Peyer's patch (tissue), 4 donors: ENCODE measurements around the gene SRPK3.

ENCODE experiments used
- POLR2A ChIP-seq, 2 donors: fragments of 450-650 bp; IDR thresholded peaks; one replicate each; pipeline ENCODE4 v1.5.1; 2017; ENCODE audit warnings: antibody characterized with exemption in 2 of 2, mild to moderate bottlenecking in 2 of 2, moderate library complexity in 2 of 2
- TF ChIP-seq, protein P1 (sequence below), 6 experiments: fragments of 450-650 bp in 4 of 6; fragments of 200-600 bp in 2 of 6; sonication (generic) in 1 of 6; IDR thresholded peaks; one replicate each; pipeline ENCODE4 v1.5.1; 2017 to 2019; ENCODE audit warnings: antibody characterized with exemption in 6 of 6, mild to moderate bottlenecking in 3 of 6, moderate library complexity in 1 of 6

GRCh38 chrX:153778684-153779101 is 2.1 kb upstream of the SRPK3 start:
- TF ChIP-seq, protein P1, sequence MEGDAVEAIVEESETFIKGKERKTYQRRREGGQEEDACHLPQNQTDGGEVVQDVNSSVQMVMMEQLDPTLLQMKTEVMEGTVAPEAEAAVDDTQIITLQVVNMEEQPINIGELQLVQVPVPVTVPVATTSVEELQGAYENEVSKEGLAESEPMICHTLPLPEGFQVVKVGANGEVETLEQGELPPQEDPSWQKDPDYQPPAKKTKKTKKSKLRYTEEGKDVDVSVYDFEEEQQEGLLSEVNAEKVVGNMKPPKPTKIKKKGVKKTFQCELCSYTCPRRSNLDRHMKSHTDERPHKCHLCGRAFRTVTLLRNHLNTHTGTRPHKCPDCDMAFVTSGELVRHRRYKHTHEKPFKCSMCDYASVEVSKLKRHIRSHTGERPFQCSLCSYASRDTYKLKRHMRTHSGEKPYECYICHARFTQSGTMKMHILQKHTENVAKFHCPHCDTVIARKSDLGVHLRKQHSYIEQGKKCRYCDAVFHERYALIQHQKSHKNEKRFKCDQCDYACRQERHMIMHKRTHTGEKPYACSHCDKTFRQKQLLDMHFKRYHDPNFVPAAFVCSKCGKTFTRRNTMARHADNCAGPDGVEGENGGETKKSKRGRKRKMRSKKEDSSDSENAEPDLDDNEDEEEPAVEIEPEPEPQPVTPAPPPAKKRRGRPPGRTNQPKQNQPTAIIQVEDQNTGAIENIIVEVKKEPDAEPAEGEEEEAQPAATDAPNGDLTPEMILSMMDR (IDR thresholded peaks at IDR 0.05), result peak in 1 of 6 experiments; percentile 15
- no peak for TF ChIP-seq POLR2A (IDR thresholded peaks at IDR 0.05)
